HG03460 (cell line): ENCODE results near the gene CASZ1.

Experiments used
- ATAC-seq: cut with Tn5 transposase; IDR thresholded peaks from one replicate; pipeline ENCODE4 v1.9.1; 2021; ENCODE audit not compliant: unreplicated experiment

Gene CASZ1

DNA sequence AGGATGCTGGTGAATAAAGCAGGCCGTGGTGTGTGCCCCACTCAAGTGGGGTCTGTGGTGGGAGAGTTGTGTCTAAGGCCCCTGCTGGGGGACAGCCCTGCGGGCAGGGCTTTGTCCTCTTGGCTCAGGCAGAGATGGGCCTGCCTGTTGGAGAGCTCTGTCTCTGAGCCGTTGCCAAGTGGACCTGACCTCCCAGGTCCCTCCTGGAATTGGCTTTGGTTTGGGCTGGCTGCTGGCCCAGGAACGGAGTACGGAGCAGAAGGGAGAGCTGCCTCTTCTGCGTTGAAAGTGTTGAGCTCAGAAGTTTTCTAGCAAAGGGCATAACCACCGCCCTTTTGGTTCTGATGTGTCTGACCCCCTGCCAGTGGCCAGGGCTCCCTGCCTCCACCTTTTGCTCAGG, 167.8 kb downstream of the CASZ1 start:
- no peak for ATAC-seq

DNA sequence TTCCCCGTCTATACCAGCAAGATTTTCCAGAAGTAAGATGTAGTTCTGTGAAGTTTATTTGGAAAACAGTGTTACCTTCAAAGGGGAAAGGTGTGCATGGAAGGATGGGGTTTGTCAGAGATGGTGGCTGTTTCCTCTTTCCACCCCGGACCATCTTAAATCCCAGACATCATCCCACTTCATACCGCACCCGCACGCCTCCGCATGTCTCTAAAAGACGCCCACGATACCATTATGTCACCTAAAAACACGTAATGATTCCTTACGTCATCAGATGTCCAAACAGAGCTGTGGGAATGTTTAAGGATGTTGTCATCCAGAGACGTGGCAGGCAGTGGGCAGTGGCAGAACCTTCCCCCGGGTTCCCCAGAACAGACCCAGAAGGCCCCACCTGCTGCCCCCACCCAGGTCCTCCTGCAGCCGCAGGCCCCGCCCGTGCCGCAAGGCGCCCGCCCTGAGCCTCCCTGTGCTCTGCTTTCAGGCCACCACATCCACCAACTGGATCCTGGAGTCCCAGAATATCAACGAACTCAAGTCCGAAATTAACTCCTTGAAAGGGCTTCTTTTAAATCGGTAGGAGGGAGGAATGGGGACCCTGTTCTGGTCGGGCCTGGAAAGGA, 169.5 kb downstream of the CASZ1 start:
- ATAC-seq: no peak

DNA sequence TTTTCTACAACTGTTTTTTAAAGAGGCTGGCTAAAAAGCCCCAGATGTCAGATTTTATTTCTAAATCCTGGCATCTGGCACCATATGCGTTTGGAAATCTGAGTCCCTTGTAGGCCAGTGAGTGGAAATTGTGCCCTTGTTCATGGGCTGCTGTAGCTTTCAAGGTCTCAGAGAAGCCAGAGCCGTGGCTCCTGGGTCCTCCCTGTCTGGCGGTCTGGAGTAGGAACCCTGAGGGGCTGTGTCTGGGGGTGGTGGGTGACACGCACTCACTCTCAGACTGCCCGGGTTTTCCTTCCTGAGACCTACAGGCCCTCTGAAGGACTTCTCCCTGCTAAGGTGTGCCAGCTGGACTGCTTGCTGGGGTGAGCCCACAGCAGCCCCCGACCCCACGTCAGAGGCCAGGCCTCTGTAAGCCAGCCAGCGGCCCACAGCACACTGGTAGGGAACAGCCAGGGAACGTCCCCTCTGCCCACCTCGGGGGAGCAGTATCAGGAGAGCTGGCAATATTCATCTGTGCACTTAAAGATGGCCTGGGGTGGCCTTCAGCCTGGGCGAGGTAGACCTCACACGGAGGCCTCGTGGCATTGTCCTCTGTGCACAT, 170.2 kb downstream of the CASZ1 start:
- ATAC-seq: no peak

DNA sequence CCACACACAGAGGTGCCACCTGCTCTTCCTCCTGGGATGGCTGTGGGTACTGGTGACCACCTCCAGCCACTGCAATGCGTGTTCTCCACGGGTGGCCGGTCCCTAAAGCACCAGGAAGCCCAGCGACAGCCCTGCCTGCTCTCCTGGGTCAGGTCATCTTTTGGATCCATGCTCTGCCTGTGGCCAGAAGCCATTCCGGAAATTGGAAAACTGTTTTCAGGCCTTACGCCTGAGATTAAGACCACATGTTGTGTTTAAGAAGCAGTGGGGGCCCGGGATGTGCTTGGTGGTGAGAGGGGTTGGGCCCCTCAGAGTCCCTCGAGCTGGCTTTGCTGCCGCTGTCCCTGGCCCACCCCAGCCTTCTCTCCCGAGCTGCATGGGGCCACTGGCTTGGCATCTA, 170.9 kb downstream of the CASZ1 start:
- ATAC-seq: no peak

DNA sequence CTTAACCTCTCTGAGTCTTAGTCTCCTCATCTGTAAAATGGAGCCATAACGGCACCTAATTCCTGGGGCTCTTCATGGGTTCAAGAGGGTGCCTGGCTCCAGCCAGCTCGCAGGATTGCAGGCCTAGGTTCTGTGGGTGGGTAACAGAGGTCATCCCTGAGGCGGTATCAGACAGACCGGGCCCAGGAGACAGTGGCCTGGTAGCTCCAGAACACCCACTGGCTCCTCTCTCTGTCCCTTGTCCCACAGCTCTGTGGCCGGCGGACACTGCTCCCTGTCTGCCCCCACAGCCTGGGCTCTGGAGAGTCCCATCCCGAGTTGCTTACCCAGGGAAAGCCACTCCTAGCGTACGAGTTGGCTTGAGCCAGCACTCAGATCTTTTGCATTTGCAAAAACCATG, 171.4 kb downstream of the CASZ1 start:
- no peak for ATAC-seq

DNA sequence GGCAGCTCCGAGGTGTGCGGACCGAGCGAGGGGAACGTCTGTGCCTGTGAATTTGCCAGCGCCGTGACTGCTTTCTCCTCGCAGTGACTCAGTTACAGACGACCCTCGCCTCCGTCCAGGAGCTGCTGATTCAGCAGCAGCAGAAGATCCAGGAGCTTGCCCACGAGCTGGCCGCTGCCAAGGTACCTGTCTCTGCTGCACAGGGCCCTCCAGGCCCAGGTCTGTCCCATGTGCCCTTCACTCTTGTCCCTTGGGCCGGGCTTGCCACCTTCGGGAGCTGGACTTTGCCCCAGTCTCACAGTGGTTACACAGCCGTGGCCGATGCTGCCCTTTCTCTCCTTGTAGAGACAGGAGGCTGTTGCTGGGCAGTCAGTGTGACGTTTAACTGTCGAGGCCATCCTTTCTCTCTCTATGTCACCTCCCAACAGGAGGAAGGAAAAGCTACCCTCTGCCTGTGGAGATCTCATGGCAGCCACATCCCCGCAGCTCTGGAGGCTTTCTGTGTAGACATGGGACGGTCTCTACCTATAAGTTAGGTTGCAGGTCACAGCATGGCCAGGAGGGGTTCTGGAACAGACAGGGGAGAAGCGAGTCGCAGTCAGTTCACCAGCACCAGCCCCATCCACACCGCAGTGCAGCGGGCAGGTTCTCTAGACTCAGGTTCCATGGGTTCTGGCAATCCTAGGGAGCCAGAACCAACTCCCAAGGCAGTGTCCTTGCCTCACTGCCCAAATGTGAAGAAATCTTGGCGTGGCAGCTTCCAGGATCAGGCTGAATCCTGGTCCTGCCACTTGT, 172.0 kb downstream of the CASZ1 start:
- ATAC-seq: no peak

DNA sequence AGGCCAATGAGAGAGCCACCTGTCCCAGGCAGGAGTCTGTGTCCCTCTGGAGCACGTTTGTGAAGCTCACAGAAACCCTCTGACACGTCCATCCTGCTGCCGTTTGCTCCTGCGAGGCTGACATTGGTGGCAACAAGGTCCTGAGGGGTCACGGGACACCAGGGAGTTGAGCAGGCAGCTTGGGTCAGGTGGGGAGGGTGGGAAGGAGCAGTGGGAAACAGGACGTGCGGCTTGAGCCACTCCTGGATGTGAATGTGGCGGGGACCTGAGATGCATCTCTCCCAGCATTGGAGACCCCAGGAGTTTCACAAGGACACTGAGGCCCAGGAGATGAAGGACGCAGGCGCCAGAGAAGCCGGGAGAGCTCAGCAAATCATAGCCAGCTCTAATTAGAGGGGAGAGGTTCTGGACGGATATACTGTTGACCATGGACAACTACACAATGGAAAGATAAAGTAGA, 172.7 kb downstream of the CASZ1 start:
- no peak for ATAC-seq

DNA sequence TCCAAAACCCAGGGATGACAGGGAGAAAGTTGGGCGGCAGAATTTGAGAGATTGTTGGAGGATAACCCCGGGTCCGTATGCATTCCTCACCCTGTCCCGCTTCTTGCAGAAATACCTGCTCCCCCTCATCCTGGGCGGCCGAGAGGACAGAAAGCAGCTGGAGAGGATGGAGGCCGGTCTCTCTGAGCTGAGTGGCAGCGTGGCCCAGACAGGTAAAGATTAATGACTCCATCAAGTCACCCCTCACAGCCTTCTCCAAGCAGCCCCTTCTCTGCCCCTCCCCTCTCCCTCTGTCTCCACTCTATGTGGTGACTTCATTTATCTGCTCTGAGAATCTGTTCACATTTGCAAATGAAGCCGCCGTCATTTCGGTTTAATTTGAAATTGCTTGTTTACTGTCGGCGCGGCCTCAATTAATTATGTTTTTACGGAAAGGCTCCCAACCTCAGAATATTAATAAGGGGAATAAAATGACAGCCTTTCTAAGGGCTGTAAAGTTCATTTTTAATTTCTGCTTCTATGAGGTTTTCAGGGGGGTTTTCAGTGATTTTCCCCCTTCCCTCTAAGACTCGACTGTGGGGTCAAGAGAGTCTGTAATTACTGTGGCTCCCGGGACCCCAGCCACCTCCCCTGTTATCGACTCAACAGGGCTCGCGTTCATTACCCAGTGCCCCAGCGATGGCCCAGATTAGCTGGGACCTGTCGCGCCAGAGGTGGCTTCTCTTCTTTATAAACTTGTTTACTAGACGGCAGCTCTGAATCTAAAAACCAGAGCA, 173.3 kb downstream of the CASZ1 start:
- ATAC-seq: no peak

DNA sequence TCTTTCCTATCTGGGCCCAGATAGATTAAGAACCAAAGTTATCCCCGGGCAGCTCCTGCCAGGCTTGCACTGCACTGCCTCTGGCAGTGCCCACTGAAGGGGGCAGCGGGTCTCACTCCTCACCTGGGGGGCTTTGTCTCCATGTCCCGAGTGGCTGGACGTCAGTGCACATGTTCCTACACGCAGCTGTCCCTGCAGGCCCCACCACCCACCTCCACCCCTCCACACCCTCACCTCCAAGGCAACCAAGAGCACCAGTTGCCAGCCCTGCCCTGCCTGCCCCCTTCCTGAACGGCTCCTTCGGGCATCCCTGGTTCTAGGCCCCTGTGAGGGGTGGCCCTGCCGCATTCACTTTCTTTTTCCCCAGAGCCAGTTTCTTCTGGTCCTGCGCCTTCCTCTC, 174.5 kb downstream of the CASZ1 start:
- ATAC-seq: no peak

DNA sequence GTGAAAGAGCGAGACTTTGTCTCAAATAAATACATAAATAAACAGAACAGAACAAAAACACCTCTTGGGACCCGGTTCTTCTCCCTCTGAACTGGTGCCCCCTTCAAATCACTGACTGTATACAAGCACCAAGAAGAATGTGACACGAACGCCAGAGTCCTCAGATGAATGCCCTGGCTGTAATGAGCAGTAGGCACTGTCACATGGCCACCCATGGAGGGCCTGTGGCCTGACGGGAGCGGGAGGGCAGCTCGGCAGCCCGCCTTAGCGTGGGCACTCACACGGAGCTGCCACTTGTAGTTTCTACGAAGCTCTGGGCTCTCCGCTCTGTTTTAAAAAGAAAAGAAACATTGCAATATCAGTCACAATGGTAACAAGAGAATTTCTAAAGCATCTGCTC, 175.7 kb downstream of the CASZ1 start:
- no peak for ATAC-seq

DNA sequence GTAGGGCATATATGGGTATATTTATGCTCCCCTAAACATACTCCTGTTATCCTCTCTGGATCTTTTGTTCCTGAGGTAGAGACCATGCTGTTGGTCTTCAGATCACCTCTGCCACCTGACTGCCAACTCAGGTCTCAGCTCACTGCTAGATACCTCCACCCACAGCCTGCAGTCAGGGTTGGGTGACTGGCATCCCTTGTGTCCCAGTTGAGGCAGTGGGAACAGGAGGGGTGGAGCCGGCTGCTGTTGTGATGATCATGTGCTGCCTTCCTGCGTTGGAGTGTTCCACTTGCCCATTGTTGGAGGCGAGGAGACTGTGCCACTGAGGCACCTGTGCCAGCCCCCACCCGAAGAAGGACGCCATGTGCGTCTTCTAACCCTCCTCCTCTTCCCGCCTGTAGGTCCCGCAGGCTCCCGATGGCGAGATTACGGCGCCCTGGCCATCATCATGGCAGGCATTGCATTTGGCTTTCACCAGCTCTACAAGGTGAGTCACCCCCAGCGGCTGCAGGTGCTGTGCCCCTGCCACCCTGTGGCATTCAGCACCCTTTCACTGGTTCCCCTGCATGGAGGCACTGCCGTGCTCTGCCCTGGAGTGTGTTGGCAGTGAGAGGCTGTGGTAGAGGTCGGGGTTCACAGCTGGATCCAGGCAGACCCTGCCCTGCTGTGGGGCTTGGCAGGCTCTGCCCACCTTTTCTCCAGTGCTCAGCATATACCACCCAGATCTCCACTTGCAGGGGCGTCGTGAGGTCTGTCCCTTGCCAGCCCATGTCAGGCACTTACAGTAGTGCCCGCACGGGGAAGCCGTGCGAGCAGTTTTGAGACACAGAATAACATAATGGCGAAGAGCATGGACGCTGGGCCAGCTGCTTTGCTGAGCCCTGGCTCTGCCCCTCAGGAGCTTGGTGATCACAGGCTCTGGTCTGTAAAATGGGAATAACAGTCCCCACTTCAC, 178.2 kb downstream of the CASZ1 start:
- ATAC-seq: no peak

DNA sequence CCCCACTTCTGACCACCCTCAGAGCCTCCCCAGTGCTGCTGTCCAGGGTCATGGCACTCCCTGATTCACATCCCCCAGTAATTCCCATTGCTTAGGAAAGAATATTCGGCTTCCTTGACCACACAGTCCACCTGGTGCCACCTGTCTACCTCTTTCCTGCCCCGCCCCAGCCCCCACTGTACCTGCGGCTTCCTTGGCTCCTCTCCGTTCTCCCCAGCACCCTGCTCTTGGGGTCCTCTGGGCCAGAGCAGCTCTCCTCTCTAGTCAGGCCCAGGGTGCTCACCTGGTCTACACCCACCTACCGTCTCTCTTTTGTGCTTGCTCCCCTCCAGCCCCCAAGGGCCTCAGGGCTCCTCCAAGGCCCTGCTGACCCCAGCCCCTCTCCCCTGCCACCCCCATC, 179.1 kb downstream of the CASZ1 start:
- no peak for ATAC-seq

DNA sequence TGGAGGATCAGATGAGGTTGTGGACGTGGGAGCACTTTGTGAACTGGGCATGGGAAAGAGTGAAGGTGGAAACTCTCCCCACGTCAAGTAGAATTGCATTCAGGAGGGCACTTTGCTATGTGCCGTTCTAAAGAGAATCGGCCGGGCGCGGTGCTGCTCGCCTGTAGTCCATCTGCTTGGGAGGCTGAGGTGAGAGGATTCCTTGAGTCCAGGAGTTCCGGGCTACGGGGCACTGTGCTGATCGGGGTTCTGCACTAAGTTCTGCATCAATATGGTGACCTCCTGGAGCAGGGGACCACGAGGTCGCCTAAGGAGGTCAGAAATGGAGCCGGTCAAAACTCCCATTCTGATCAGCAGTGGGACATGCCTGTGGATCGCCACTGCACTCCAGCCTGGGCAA, 179.8 kb downstream of the CASZ1 start:
- ATAC-seq: no peak

DNA sequence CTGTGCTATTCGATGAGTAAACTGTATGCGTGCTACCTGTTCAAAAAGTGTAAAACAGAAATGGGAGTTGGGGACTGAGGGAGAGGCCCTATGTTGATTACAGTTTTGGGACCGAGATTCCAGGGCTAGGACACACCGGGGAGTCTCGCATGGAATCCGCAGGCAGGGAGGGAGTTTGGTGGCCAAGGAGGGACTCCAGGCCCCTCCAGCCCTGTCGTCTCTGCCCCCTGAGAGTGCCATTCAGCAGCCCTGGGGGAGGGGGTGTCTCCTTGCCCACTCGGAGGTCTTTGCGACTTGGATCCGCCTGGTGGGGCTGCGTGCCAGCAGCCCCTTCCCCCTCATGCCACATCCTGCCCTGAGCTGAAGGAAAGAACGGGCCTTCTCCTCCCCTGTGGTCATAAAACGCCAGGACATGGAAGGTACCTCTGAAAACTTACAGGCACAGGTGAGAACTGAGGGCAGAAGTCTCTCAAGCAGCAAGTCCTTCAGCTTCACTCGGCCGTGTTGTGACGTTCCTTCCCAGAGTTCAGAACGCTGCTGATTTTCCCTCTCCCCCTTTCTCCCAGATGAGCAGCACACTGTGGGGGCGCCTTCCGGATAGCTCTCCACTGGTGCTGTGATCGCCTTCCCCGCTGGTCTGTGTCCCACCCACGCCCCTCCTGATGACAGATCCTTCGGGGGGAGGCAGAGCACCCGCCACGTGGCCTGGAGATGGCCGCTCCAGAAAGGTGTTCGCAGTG, 180.3 kb downstream of the CASZ1 start:
- no peak for ATAC-seq

DNA sequence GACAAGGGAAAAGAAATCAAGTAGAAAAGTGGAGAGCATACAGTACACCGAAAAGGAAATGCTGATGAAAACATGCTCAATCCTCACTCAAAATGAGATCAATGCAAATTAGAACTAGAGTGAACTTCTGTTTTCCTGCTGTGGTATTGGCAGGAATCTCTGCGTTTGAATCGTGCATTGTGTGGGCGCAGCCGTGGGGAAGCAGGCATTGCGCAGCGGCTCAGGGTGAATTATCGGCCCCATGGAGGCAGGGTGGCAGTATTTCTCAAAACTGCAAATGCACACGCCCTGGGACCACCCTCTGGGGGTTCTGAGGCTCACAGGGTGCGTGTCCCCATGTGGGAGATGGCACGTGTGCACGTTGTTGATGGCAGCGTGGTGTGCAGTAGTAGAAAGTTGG, 181.1 kb downstream of the CASZ1 start:
- no peak for ATAC-seq

DNA sequence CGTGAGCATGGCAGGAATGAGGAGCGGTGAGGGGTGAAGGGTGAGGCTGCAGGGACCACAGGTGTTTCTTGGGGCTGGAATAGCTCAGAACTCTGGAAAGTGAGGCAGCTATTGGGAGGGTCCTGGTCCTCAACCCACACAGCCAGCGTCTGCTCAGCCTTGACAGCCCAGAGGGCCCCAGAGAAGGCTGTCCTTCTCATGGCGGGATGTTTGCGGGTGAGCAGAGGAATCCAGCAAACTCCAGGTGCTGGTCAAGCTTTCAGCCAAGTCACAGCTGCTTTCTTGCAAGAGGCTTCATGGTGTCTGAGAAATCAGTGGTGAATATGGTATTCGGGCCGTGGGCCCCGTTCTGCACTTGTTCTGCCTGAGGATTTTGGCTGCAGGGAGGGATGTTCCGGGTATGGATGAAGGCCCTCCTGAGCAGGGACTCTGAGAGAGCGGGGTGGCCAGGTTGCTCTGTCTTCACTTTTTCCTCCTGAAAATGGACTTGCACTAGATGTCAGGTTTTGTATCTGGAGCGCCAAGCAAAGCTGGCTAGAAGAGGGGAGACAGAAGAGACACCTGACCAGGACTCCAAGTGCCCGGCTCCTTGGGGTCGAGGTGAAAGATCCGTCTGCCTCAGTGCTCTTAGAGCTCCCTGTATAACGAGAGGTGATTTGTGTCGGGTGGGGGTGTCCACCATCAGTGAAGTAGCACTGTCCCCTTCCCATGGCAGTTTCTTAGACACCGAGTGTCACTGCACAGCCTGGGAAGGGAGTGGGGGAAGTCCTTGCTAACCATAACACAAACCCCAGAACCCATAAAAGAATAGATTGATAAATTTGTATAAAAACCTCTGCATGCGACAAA, 181.8 kb downstream of the CASZ1 start:
- ATAC-seq: no peak

DNA sequence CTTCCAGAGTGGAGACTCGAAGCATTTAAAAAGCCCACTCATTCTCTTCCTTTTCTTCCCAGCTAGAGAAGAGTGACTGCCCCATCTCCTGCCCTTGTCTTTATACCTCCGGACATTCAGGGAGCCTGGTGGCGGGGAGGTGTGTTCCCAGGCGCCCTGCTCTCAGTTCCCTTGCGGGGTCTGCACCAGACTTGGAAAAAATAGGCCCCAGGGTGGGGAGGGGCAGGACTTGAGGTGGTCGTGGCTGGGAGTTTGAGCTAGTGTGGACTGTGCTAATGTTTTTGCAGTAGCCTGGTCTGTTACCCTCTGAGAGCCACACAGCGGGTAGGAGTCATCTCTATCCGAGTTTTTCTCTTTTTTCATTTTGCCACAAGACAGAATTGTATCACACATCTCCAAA, 182.6 kb downstream of the CASZ1 start:
- no peak for ATAC-seq

DNA sequence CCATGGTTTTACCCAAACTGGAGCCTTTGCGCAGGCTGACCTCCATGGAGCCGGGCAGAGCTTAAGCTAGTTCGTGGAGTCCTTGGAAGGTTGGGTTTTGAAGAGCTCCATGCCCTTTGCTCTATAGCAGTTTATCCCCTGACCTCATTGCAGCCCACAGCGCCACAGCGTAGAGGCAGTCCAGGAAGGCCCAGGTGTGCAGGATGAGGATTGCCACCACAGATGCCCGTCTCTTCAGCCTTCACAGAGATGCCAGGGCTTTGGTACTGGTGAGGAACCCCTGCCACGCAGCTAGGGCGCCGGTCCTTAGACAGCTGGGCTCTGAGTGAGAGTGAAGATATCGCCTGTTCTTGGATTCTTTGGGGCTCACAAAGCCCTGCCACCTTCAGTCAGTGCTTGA, 183.1 kb downstream of the CASZ1 start:
- no peak for ATAC-seq
